WTC11 (cell line): ENCODE measurements around the gene MLLT1. TPM values are rescaled to one million over a fixed set of nuclear protein-coding genes. Genes with fewer than 3 reads are reported as not detected.

Source experiments
- ATAC-seq: fragments of 200-7000 bp; cut with Tn5 transposase; 2 replicates; pipeline ENCODE4 v1.10.0; 2021; ENCODE audit warnings: mild to moderate bottlenecking, moderate library complexity
- CTCF ChIA-PET: fragments of 300-600 bp; sonication (Branson Sonifier 250); formaldehyde crosslinking; loops from one replicate; lab custom pipeline; 2021; ENCODE audit warnings: antibody characterized with exemption; lab: Charles Lee
- POLR2A ChIA-PET: fragments of 350-600 bp; sonication (Branson Sonifier 250); formaldehyde crosslinking; loops from one replicate; lab custom pipeline; 2021; ENCODE audit warnings: antibody characterized with exemption; lab: Charles Lee
- DNase-seq: peaks from one replicate; pipeline ENCODE4 v3.0.0; 2021; ENCODE audit warnings: low spot score
- H3K27ac Mint-ChIP-seq: 2 replicates; pipeline ENCODE4 v1.8.0; 2021; ENCODE audit warnings: mixed read lengths
- H3K27me3 Mint-ChIP-seq: 2 replicates; pipeline ENCODE4 v1.8.0; 2021; ENCODE audit warnings: low read depth, mild to moderate bottlenecking, moderate library complexity, mixed read lengths
- H3K36me3 Mint-ChIP-seq: 2 replicates; pipeline ENCODE4 v1.8.0; 2021; ENCODE audit warnings: mixed read lengths
- H3K4me1 Mint-ChIP-seq: 2 replicates; pipeline ENCODE4 v1.8.0; 2022; ENCODE audit warnings: mixed read lengths
- H3K4me3 Mint-ChIP-seq: 2 replicates; pipeline ENCODE4 v1.8.0; 2021; ENCODE audit warnings: mild to moderate bottlenecking, moderate library complexity, mixed read lengths
- H3K9me3 Mint-ChIP-seq: 2 replicates; pipeline ENCODE4 v1.8.0; 2021; ENCODE audit warnings: mixed read lengths
- AR ChIP-seq: fragments of 250-450 bp; sonication (Bioruptor Pico); IDR thresholded peaks from 2 replicates; pipeline ENCODE4 v1.9.0; 2021; ENCODE audit warnings: mild to moderate bottlenecking
- CBFB ChIP-seq: sonication (generic); formaldehyde crosslinking; IDR thresholded peaks from 2 replicates; pipeline ENCODE4 v1.8.1; 2022; ENCODE audit warnings: mild to moderate bottlenecking, low read depth, missing genetic modification reagents
- E2F1 ChIP-seq: sonication (generic); formaldehyde crosslinking; IDR thresholded peaks from 2 replicates; pipeline ENCODE4 v1.8.0; 2022; ENCODE audit warnings: mild to moderate bottlenecking, missing genetic modification reagents
- EMX1 ChIP-seq: fragments of 250-450 bp; sonication (Bioruptor Pico); IDR thresholded peaks from 2 replicates; pipeline ENCODE4 v1.8.0; 2021; ENCODE audit warnings: mild to moderate bottlenecking
- FOXJ3 ChIP-seq: sonication (generic); formaldehyde crosslinking; IDR thresholded peaks from 2 replicates; pipeline ENCODE4 v1.9.0; 2021; ENCODE audit warnings: missing genetic modification reagents, mild to moderate bottlenecking, borderline replicate concordance
- TCF7 ChIP-seq: sonication (generic); formaldehyde crosslinking; IDR thresholded peaks from 2 replicates; pipeline ENCODE4 v1.8.0; 2022; ENCODE audit warnings: mild to moderate bottlenecking, low read depth, missing genetic modification reagents, moderate library complexity
- ZNF532 ChIP-seq: fragments of 250-450 bp; sonication (Bioruptor Pico); IDR thresholded peaks from 2 replicates; pipeline ENCODE4 v1.9.0; 2021; ENCODE audit warnings: mild to moderate bottlenecking, borderline replicate concordance
- total RNA-seq: library from RNA; stranded (reverse); gene quantifications from 3 replicates; pipeline ENCODE4 v1.2.3, GENCODE V29; 2021
- TF ChIP-seq, protein P1 (sequence below): sonication (generic); formaldehyde crosslinking; IDR thresholded peaks from 2 replicates; pipeline ENCODE4 v1.8.1; 2022; ENCODE audit warnings: low read depth, missing genetic modification reagents, borderline replicate concordance
- TF ChIP-seq, protein P2 (sequence below): sonication (generic); formaldehyde crosslinking; IDR thresholded peaks from 2 replicates; pipeline ENCODE4 v1.8.0; 2022; ENCODE audit warnings: missing genetic modification reagents
- TF ChIP-seq, protein P3 (sequence below): sonication (generic); formaldehyde crosslinking; IDR thresholded peaks from 2 replicates; pipeline ENCODE4 v1.8.1; 2022; ENCODE audit warnings: missing genetic modification reagents, borderline replicate concordance

MLLT1 gene
- total RNA-seq, 1 experiment from 2014 or later = 58.2 TPM

GRCh38 chr19:6248341-6248740 lies 31.4 kb downstream of the MLLT1 start (continued):
- TF ChIP-seq CBFB (CRISPR knock-in tag) (no peak), AR (CRISPR knock-in tag) (no peak), ZNF532 (no peak)
- TF ChIP-seq, protein P1, sequence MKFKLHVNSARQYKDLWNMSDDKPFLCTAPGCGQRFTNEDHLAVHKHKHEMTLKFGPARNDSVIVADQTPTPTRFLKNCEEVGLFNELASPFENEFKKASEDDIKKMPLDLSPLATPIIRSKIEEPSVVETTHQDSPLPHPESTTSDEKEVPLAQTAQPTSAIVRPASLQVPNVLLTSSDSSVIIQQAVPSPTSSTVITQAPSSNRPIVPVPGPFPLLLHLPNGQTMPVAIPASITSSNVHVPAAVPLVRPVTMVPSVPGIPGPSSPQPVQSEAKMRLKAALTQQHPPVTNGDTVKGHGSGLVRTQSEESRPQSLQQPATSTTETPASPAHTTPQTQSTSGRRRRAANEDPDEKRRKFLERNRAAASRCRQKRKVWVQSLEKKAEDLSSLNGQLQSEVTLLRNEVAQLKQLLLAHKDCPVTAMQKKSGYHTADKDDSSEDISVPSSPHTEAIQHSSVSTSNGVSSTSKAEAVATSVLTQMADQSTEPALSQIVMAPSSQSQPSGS = no peak
- TF ChIP-seq, protein P2, sequence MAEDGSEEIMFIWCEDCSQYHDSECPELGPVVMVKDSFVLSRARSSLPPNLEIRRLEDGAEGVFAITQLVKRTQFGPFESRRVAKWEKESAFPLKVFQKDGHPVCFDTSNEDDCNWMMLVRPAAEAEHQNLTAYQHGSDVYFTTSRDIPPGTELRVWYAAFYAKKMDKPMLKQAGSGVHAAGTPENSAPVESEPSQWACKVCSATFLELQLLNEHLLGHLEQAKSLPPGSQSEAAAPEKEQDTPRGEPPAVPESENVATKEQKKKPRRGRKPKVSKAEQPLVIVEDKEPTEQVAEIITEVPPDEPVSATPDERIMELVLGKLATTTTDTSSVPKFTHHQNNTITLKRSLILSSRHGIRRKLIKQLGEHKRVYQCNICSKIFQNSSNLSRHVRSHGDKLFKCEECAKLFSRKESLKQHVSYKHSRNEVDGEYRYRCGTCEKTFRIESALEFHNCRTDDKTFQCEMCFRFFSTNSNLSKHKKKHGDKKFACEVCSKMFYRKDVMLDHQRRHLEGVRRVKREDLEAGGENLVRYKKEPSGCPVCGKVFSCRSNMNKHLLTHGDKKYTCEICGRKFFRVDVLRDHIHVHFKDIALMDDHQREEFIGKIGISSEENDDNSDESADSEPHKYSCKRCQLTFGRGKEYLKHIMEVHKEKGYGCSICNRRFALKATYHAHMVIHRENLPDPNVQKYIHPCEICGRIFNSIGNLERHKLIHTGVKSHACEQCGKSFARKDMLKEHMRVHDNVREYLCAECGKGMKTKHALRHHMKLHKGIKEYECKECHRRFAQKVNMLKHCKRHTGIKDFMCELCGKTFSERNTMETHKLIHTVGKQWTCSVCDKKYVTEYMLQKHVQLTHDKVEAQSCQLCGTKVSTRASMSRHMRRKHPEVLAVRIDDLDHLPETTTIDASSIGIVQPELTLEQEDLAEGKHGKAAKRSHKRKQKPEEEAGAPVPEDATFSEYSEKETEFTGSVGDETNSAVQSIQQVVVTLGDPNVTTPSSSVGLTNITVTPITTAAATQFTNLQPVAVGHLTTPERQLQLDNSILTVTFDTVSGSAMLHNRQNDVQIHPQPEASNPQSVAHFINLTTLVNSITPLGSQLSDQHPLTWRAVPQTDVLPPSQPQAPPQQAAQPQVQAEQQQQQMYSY (CRISPR knock-in tag) = no peak
- TF ChIP-seq, protein P3, sequence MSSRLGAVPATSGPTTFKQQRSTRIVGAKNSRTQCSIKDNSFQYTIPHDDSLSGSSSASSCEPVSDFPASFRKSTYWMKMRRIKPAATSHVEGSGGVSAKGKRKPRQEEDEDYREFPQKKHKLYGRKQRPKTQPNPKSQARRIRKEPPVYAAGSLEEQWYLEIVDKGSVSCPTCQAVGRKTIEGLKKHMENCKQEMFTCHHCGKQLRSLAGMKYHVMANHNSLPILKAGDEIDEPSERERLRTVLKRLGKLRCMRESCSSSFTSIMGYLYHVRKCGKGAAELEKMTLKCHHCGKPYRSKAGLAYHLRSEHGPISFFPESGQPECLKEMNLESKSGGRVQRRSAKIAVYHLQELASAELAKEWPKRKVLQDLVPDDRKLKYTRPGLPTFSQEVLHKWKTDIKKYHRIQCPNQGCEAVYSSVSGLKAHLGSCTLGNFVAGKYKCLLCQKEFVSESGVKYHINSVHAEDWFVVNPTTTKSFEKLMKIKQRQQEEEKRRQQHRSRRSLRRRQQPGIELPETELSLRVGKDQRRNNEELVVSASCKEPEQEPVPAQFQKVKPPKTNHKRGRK = no peak

- TF ChIP-seq FOXJ3 (CRISPR knock-in tag) (no peak), E2F1 (CRISPR knock-in tag) (no peak), EMX1 (no peak), TCF7 (no peak)
- CTCF ChIA-PET = interaction anchor here (0.8 to 2.3 kb wide), 2 partner anchors 24 to 29 kb away, joined by 4 to 6 read pairs; no protein-coding TSS in a partner anchor
- ATAC-seq (no peak), DNase-seq (no peak)
- Mint-ChIP-seq H3K4me3 (no peak overlapping the region), H3K36me3 (peaks cover 37% of the 10 kb centered on the region), H3K9me3 (peaks cover 22% of the 10 kb centered on the region), H3K27me3 (no peaks in the 10 kb centered on the region), H3K27ac (no peak overlapping the region), H3K4me1 (peaks cover 14% of the 10 kb centered on the region)
- POLR2A ChIA-PET = no interaction called here
Observed at GRCh38 chr19:6247007-6247288, 32.8 kb downstream of the MLLT1 start.
